HG03280 (cell line): ENCODE measurements around the gene DSG2.
"Not testable (repeated sequence)": the region's sequence is repeated elsewhere in the genome, so short reads cannot be mapped to it uniquely, and the experiment has no call there.

Source experiments
- ATAC-seq: cut with Tn5 transposase; IDR thresholded peaks from one replicate; pipeline ENCODE4 v1.9.1; 2021; ENCODE audit warnings: mild to moderate bottlenecking, moderate library complexity; ENCODE audit not compliant: unreplicated experiment

Gene DSG2

DNA sequence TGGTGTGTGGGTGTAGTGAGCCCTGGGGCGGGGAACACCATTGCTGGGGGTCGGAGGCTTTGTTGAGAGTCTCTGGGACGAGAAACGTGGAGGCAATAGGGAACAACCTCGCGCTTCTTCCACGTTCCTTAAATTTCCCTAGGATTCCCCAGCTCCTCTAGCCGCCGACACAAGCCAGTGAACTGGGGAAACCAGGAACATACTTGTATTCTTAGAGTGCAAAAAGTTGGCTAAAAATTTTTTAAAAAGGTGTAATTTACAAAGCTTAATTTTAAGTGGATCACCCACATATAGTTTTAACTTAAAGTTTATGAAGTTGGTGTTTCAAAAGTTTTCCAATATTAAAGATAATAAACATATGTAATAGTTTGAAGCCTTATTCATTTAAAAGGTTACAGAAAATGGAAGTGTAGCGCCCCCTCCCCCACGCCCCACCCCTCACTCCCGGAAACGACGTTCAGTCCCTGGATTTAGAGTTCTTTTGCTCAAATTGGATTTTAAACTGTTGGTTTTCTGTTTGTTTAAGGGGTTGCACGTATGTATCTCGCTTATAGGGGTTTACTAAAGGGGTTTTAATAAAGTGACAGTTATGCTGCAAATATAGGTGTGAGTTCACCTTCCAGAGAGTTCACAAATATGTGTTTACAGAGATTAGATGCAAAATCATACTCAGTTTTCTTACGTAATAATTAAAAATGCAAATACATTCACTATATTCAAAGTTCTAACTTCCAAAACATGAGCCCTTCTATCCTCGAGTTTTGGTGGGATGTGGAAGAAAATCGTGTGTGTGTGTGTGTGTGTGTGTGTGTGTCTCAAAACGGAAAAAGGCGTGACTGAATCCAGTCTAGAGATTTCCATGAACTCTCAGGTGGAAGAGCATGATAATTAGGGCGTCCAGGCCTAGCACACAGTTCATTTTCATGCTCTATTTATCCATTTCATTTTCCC is 872 bp downstream of the DSG2 start:
- ATAC-seq = no peak

DNA sequence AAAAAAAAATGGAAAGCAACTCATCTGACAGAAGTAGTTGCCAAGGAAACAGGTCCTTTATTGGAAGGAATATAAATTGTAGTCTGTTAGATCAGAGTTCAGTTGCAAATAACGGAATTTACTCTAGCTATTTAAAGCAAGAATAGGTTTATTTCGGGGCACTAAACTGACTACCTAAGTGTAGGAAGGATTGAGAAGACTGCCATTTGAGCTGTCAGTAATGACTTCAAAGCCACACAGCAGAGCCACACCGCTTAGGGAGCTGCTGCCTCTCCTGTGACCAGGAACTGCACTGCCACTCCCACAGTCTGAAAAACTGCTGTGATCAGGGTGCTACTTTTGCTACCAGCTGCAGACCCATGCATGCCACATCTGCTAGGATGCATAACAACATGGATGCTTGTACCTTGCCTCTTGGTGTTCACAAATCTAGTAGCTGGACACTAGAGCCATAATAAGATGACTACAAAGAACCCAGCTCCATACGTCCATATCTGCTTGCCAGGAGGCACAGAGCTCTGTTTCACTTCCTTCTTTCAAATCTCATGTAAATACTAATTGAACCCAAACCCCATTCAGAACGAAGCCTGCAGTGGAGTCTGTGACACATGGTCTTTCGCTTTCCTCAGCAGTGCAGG is 2.2 kb downstream of the DSG2 start:
- ATAC-seq = peak; percentile 78

DNA sequence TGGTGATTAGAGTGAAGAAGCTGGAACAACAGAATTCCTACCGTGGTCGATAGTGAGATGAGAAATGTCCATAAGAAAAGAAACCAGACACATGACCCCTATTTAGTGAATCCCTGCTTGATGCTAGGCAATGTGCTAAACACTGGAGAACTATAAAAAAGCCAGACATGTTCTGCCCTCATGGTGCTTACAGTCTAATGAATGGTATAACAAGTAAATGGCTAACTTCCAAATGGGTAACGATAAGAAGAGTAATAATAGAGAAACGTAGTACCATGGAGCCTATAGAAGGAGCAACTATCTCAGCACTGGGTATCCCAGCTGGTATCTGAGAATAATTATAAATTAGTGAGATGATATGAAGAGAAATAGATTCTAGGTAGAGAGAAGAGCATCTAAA is 5.0 kb downstream of the DSG2 start:
- ATAC-seq = no peak

DNA sequence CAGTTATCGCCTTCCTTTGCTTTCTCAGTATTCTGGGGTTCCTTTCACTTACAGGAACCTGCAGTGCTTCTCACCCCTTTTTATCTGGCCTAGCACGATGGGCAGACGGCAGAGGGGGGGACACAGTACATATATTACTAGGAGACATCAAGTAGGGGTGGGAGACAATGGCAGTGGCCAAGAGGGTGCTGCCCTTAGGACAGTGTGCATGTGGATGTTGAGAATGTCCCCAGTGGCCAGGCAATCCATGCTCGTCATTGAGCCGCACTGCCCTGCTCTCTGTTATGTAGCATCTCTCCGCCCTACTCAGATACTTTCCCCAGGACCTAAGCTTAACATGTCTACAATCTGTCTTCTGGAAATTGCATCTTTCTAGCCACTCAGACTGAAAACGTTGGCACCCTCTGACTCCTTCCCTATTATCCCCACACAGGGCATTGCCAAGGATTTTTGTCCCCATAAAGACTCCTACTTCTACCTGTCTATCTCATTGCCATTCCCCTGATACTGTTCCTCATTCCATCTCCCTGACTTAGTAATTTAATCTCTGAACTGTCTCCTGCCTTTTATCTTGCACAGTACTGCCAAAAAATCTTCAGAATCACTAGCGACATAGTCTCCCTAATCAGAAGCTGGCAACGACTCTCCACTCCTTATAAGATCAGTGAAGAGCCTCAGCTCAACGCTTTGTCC is 6.6 kb downstream of the DSG2 start:
- no peak for ATAC-seq

DNA sequence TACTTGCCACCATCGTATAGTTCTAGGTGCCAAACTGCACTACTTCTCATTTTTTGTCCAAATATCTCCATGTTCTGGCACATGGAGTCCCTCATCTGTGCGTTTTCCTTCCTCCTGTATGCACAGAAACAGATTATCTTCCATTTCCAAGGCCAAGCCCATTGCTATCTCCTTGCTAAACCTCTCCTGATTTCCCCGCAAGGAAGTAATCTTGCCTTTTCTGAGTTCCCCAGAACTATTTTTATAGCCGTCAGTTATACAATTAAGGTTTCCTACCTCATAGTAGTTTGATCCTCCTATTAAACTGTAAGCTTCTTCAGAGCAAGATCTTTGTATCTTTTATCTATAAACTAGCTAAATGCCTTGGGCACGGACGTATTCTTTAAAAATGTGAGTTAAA is 7.2 kb downstream of the DSG2 start:
- ATAC-seq = no peak

DNA sequence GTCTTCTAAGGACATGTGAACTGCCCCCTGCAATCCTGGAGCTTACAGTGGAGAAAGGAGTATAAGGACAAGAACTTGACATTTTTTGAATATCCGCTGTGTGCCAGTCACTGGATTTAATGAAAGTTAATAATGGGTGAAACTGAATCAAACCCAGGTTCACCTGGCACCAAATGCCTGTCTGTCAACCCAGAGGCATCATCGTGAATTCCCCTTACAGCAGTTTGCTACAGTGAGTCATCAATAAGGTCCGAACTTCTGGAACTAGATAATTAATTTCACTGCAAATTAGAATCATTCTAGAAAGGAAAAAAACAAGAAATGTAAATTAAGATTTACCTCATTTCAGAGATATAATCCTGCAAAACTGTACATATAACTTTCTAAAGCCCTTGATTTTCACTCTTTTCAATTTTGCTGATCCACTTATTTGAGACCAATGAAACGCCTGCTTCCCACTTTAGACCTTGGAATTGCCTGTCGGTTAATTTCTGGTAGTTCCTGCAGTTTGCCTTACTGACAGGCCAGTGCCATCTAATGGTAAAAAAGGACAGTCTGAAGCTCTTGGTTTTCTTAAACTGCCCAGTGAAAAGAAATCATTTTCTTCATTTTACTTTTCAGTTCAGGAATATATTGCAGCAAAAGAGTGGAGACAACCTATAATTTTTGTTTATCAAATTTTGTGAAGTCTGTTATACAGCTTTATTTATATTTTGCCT is 8.2 kb downstream of the DSG2 start:
- ATAC-seq = no peak

DNA sequence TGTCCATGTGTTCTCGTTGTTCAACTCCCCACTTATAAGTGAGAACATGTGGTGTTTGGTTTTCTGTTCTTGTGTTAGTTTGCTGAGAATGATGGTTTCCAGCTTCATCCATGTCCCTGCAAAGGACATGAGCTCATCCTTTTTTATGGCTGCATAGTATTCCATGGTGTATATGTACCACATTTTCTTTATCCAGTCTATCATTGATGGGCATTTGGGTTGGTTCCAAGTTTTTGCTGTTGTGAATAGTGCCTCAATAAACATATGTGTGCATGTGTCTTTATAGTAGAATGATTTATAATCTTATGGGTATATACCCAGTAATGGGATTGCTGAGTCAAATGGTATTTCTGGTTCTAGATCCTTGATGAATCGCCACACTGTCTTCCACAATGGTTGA is 9.1 kb downstream of the DSG2 start:
- ATAC-seq = not testable (repeated sequence)

DNA sequence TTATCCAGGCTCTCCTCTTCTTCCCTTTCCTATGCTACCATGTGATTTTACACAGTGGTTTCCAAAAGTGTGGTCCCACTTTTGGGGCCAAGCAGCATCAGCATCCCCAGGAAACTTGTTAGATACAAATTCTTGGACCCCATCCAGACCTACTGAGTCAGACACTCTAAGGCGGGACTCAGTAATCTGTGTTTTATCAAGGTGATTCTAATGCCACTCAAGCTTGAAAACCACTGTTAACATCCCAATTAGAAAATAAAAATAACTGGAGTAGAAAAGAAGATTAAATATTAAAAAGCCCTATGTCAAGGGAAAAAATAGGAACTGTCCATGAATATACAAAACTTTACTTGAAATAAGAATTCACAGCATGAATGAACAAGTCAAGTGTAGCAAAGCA is 10.8 kb downstream of the DSG2 start:
- ATAC-seq = no peak

DNA sequence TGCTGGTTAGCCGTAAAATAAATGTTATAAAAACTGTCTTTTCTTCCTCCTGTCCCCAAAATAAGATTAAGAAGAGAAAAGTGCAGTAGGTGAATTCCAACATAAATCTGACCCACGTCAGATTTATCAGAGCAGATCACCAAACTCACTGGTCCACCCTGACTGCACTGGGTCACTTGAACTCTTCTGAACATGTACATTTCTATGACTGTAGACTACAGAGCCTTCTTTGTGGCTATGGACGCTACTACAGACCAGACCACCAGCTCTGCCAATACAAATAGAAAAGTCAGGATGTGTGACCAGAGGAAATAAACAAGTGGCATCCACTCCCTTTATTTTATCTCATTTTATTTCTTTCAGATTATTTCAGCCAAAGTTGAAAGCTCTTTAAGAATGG is 11.6 kb downstream of the DSG2 start:
- no peak for ATAC-seq

DNA sequence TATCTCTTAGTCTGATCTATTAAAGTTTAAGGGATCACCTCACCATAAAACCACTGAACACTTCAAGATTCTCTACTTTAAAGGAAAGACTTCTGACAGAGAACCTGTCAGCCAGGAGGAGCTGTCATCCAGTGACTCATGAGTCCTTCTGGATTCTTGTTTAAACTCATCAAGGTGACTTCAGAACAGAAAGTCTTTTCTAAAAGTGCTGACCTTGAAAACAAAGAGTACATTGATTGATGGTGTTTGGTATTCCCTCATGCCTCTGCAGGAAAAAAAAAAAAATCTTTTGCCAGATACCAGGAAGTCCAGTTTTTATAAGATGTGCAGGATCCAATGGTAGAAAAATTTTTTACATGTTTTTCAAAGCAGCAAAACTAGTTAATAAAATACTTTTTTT is 12.3 kb downstream of the DSG2 start:
- no peak for ATAC-seq

DNA sequence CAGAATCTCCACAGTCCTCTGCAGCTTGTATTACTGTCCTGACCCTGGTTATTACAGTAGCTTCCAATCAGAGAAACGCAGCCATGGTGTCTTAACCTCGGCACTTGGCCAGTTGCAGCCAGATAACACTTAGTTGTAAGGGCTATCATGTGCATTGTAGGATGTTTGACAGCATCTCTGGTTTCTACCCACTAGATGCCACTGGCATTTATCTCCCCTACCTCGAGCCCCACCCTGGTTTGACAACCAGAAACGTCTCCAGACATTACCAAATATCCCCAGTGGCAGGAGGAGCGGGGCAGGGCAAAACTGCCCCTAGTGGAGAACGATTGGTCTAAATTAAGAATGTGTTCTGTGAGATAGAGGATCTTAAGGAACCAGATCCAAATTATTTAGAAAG is 13.1 kb downstream of the DSG2 start:
- ATAC-seq = no peak

DNA sequence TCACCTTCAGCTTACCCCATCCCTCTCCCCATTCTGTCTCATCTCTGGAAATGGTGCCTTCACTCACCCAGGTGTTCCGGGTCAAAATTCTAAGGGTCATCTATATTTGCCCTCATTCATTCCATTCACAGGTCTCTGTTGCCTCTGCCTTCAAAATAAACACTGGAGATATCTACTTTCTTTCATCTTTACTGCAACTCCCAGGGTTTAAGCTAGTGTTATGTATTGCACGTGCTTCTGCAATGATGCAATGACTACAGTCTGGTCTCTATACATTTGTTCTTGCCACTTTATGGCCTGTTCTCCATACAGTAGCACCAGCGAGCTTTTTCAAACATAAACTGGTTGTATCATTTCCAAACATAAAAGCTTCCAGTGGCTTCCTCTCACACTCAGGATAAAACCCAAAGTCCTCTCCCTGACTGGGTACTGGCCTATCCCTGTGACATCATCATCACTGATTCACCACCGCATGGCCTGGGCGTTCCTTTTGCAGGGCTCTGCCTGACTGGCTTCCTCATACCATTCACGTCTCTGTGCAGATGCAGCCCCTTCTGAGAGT is 14.3 kb downstream of the DSG2 start:
- ATAC-seq = no peak

DNA sequence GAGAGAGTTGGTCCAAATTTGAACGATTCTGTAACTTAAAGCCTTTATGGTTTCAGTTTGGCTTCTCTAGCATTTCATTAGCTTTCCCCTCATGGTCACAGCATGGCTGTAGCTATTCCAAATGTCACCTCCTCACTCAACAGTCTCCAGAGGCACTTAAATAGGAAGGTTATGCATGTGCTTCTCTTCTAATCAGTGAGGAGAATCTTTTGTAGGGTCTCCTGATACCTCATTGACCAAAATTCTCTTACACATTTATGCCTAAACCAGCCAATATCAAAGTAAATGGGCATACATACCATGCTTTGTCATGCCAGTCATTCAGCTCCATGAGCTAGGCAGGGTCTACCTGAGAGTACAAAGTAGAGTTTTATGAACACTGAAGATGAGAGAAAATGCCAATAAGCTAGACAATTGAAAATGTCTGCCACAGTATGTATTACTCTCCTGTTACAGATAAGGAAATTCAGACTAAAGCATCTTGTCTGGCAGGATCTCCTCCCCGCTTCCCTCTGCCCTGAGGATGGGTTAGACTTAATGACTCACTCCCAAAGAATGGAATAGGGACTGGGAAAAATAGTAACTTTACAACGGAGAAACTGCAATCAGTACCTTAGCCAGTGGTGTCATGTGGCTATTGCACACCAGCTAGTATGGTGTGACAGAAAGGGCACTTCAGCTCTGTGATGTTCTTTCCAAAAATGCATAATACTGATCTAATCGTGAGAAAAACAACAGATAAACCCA is 15.4 kb downstream of the DSG2 start:
- ATAC-seq = no peak

DNA sequence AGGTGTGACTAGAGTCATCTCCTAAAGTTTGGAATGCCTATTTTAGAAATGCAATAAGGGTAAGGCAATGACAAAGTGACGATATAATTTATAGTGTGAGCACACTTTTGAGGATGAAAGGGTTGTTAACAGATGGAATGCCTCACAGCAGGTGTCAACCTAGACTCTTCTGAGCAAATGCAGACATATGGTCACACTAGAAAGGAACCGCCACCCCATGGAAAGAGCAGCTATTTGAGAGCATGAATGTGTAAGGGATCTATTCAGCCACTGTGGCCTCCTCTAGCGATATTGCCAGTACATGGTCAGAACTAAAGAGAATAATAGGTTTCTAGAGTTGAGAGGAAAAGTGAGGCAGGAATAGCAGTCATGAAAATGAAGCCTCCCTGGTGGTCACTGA is 18.5 kb downstream of the DSG2 start:
- ATAC-seq = no peak

DNA sequence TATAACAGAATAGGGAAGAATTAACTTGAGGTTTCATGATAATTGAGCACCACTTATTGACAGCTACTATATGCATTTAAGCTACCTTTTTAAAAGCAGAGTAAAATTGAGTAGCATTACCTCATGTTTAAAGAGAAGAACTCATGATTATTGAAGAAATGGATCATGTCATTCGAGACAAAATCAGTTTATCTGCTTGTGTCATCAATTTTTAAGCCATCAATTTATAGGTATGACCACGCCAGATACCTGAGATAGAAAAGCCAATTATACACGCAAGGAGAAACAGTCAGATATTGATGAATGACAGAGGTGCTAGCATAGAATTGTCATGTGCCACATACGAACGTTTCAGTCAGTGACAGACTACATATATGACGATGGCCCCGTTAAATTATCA is 28.4 kb downstream of the DSG2 start:
- ATAC-seq = no peak

DNA sequence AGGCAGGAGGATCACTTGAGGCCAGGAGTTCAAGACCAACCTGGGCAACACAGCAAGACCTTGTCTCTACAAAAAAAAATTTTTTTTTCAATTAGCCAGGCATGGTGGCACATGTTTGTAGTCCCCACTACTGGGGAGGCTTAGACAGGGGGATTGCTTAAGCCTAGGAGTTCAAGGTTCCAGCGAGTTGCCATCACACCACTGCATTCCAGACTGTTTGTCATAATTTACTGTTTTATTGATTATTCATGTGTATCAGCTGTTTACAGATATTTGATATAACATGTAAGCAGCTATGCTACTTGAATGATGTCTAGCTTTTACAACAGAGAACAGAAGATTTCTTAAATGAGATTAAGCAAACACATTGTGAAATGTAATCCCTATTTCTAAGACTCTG is 35.3 kb downstream of the DSG2 start:
- no peak for ATAC-seq

DNA sequence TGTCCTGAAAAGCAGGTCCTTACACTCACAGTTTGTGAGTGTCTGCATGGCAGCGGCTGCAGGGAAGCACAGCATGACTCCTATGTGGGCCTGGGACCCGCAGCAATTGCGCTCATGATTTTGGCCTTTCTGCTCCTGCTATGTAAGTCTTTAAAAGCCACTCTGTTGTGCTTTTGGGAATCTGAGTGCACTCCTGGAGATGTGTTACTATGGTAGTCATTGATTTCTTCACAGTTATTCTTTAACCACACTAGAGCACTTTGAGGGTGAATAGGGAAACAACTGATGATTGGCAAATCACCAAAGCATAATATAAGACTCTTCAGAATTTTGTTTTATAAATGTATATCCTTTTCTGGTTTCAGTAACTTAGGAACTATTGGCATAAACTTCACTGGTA is 40.9 kb downstream of the DSG2 start:
- no peak for ATAC-seq

DNA sequence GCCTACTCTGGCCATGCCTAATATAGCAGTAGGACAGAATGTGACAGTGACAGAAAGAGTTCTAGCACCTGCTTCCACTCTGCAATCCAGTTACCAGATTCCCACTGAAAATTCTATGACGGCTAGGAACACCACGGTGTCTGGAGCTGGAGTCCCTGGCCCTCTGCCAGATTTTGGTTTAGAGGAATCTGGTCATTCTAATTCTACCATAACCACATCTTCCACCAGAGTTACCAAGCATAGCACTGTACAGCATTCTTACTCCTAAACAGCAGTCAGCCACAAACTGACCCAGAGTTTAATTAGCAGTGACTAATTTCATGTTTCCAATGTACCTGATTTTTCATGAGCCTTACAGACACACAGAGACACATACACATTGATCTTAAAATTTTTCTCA is 48.5 kb downstream of the DSG2 start:
- ATAC-seq = no peak

DNA sequence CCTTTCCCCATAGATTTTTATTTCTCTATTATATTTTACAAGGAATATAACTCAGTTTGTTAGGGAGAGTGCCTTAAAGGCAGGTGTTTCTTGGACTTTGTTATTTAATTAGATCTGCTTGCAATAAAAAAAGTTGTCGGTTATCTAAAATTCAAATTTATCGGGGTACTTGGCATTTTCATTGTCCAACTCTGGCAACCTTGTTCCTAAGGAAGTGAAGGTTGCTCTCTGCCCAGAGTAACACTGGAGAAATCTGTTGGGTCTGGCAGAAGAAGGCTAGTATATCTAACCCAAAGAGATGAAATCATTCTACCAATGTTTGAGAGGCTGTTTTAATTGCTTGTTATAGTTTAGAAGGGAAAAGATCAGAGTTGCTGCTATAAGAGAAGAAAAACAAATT is 50.9 kb downstream of the DSG2 start:
- no peak for ATAC-seq

DNA sequence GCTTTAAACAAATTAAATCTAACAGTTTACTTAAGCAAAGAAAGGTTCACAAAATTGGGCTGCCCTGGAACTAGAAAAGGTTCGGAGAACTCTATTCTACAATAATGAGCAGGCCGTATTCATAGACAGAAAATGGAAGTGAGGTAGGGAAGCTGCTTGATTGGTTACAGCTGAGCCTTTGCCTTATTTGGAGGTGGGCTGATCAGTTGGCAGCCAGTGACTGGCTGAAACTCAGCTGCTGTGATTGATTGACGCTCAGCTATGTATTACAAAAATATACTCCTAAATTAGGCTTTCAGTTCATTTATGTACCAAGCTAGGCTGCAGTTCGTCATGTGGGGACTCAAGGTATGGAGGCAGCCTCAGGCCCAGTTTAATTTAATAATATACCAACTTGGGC is 51.4 kb downstream of the DSG2 start:
- ATAC-seq = no peak
